SH-SY5Y (cell line): ENCODE data around the gene MS4A13.

Source experiments
- GATA2 ChIP-seq: IDR thresholded peaks from 2 replicates; pipeline ENCODE4 v1.6.1; 2011; ENCODE audit warnings: mild to moderate bottlenecking, low read depth, low read length
- GATA3 ChIP-seq: IDR thresholded peaks from 2 replicates; pipeline ENCODE4 v1.6.1; 2011; ENCODE audit warnings: low read depth, mild to moderate bottlenecking, low read length, moderate library complexity

DNA sequence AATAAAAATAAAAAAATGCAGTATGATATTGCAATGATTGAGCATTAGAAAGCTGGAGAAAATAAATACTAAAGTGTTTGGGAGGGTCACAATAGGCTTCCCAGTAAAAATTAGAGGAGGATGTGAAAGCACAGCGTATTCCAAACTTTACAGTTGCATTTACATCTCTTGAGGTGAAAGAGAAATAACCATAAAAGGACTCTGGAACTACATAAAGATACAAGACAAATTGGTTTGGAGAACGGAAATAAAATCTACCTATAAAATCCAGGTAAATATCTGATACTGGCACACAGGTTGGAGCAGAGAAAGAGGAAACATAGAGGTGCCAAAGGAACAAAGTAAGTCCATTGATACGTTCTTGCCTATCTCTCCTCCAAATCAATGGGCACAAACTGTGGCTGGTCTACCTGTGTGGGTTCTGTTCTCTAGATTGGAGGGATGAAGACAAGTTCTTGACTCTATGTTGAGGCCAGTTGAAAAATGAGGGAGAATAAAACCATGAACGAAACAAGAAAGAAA, 22.6 kb upstream of the MS4A13 start, which contains the start of gene MS4A12:
- no peak for TF ChIP-seq GATA2
- TF ChIP-seq GATA3, result no peak
